ENCODE measurements around the gene FMN1.

The FMN1 gene

GRCh38 chr15:33124279-33124678 lies 70.2 kb downstream of the FMN1 start:
- Histone ChIP-seq H3K9me3 (no peaks in the 10 kb centered on the region), H3K4me1 (ENCODE audit: control insufficient read depth in 1 of 2, insufficient read depth in 1 of 2, low read depth in 1 of 2, low read length in 1 of 2) (peaks cover 5 to 16% of the 10 kb centered on the region in 2 experiments), H3K36me3 (no peaks in the 10 kb centered on the region), H3K4me3 (ENCODE audit: low read depth in 1 of 2, low read length in 1 of 2) (no peak overlapping the region), H3K27ac (no peak overlapping the region), H3K27me3 (no peaks in the 10 kb centered on the region)
- TF ChIP-seq, protein P1, sequence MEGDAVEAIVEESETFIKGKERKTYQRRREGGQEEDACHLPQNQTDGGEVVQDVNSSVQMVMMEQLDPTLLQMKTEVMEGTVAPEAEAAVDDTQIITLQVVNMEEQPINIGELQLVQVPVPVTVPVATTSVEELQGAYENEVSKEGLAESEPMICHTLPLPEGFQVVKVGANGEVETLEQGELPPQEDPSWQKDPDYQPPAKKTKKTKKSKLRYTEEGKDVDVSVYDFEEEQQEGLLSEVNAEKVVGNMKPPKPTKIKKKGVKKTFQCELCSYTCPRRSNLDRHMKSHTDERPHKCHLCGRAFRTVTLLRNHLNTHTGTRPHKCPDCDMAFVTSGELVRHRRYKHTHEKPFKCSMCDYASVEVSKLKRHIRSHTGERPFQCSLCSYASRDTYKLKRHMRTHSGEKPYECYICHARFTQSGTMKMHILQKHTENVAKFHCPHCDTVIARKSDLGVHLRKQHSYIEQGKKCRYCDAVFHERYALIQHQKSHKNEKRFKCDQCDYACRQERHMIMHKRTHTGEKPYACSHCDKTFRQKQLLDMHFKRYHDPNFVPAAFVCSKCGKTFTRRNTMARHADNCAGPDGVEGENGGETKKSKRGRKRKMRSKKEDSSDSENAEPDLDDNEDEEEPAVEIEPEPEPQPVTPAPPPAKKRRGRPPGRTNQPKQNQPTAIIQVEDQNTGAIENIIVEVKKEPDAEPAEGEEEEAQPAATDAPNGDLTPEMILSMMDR (IDR thresholded peaks at IDR 0.05) = no peak

DNA sequence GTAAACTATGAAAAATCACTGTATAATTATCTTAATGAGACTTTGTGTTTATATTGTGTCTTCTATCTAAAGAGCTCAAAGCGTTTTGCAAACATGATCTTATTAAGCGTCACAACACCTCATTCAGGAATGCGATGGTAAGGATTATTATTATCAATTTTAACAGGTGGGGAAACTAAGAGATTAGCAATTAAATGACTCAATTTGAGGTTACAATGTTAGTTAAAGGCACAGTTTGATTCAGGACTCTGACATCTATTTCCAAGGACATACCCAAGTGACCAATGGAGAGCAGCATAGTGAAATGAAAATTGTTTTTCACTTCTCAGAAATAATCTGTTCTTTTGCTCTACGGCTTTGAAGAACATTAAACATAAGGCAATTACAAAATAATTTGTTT lies 74.6 kb downstream of the FMN1 start:
- H3K4me3 ChIP-seq (ENCODE audit: low read depth in 1 of 2, low read length in 1 of 2) = no peak overlapping the region
- H3K36me3 ChIP-seq = no peaks in the 10 kb centered on the region
- peaks cover 5% of the 10 kb centered on the region for H3K27me3 ChIP-seq
- H3K27ac ChIP-seq = no peak overlapping the region
- no peaks in the 10 kb centered on the region for H3K4me1 ChIP-seq (ENCODE audit: control insufficient read depth in 1 of 2, insufficient read depth in 1 of 2, low read depth in 1 of 2, low read length in 1 of 2)
- TF ChIP-seq, protein P1 (IDR thresholded peaks at IDR 0.05) = no peak
- H3K9me3 ChIP-seq = no peaks in the 10 kb centered on the region

GRCh38 chr15:33119273-33119672 lies 75.2 kb downstream of the FMN1 start:
- Histone ChIP-seq H3K4me1 (ENCODE audit: control insufficient read depth in 1 of 2, insufficient read depth in 1 of 2, low read depth in 1 of 2, low read length in 1 of 2) (no peaks in the 10 kb centered on the region), H3K27ac (no peak overlapping the region), H3K4me3 (ENCODE audit: low read depth in 1 of 2, low read length in 1 of 2) (no peak overlapping the region), H3K36me3 (no peaks in the 10 kb centered on the region), H3K27me3 (peaks cover 5% of the 10 kb centered on the region), H3K9me3 (no peaks in the 10 kb centered on the region)
- TF ChIP-seq, protein P1 (IDR thresholded peaks at IDR 0.05) = no peak

- H3K4me1 ChIP-seq (ENCODE audit: control insufficient read depth in 1 of 2, insufficient read depth in 1 of 2, low read depth in 1 of 2, low read length in 1 of 2) = no peaks in the 10 kb centered on the region
- no peaks in the 10 kb centered on the region for H3K36me3 ChIP-seq
- H3K27me3 ChIP-seq = peaks cover 5% of the 10 kb centered on the region
- H3K27ac ChIP-seq = no peak overlapping the region
- no peaks in the 10 kb centered on the region for H3K9me3 ChIP-seq
- no peak overlapping the region for H3K4me3 ChIP-seq (ENCODE audit: low read depth in 1 of 2, low read length in 1 of 2)
- TF ChIP-seq, protein P1 (IDR thresholded peaks at IDR 0.05) = no peak
Measured at GRCh38 chr15:33116198-33116597, 78.3 kb downstream of the FMN1 start.

DNA sequence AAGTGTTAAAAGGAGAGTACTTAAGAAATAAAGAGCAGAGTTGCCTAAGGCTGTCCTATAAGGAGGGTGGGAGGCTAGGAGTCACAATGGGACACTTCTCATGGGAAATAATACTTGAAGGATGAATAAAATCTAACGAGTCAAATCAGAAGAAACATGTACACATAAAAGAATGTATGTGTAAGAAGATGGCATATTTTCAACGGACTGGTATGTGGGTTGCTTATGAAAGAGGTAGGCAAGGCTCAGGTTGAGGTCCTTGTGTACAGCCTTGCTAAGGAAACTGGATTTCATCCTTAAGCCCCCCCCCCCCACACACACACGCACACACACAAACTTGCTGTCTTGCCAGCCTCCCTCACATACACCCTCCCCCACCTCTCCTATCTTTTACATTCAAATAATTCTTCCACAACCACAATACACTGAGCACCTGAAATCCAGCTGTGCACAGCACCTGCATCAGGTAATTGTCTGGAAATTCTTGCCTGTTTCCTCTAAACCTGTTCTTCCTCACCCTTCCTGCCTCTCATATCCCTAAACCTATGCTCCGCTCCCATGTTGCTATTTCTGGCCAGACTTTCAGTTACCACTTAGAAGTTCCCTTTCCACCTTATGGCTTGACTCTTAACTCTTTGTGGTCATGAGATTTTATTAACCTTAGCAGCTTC lies 79.2 kb downstream of the FMN1 start:
- peaks cover 5% of the 10 kb centered on the region for H3K27me3 ChIP-seq
- no peaks in the 10 kb centered on the region for H3K9me3 ChIP-seq
- no peak overlapping the region for H3K4me3 ChIP-seq (ENCODE audit: low read depth in 1 of 2, low read length in 1 of 2)
- H3K36me3 ChIP-seq = no peaks in the 10 kb centered on the region
- no peak overlapping the region for H3K27ac ChIP-seq
- H3K4me1 ChIP-seq (ENCODE audit: control insufficient read depth in 1 of 2, insufficient read depth in 1 of 2, low read depth in 1 of 2, low read length in 1 of 2) = no peaks in the 10 kb centered on the region
- TF ChIP-seq, protein P1 (IDR thresholded peaks at IDR 0.05) = no peak
